ENCODE results near the gene NRCAM.
"Not testable (repeated sequence)": the region's sequence is repeated elsewhere in the genome, so short reads cannot be mapped to it uniquely, and the experiment has no call there.

The NRCAM gene

DNA sequence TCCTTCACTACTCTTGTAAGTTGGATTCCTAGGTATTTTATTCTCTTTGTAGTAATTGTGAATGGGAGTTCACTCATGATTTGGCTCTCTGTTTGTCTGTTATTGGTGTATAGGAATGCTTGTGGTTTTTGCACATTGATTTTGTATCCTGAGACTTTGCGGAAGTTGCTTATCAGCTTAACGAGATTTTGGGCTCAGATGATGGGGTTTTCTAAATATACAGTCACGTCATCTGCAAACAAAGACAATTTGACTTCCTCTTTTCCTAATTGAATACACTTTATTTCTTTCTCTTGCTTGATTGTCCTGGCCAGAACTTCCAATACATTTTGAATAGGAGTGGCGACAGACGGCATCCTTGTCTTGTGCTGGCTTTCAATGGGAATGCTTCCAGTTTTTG, 181.8 kb downstream of the NRCAM start:
- H3K23ac ChIP-seq (ENCODE audit: low read length in 2 of 2); H3K9me3 ChIP-seq (ENCODE audit: control insufficient read depth, low read length); H3K14ac ChIP-seq (ENCODE audit: low read length in 2 of 2); H2BK5ac ChIP-seq (ENCODE audit: low read depth, low read length, poor library complexity, severe bottlenecking); H3K27ac ChIP-seq (ENCODE audit: low read length, poor library complexity, severe bottlenecking); H2AFZ ChIP-seq (ENCODE audit: low read depth, low read length); H3K36me3 ChIP-seq (ENCODE audit: control insufficient read depth in 1 of 2, insufficient read depth in 2 of 2, low read depth in 1 of 2, low read length in 2 of 2); H3K18ac ChIP-seq (ENCODE audit: low read depth in 1 of 2, low read length in 2 of 2); DNase-seq; H2BK15ac ChIP-seq (ENCODE audit: low read depth, poor library complexity, severe bottlenecking); H2BK120ac ChIP-seq (ENCODE audit: low read depth, low read length); H3K4me1 ChIP-seq (ENCODE audit: control insufficient read depth, insufficient read depth, low read depth, low read length); H2AK5ac ChIP-seq (ENCODE audit: low read length, severe bottlenecking); H4K8ac ChIP-seq (ENCODE audit: low read length); H3K4me2 ChIP-seq (ENCODE audit: low read length, poor library complexity, severe bottlenecking); H3K4ac ChIP-seq (ENCODE audit: low read depth in 1 of 2, low read length in 2 of 2); H3K4me3 ChIP-seq (ENCODE audit: insufficient read depth in 1 of 2, low read depth in 1 of 2, low read length in 2 of 2); H2BK12ac ChIP-seq (ENCODE audit: low read length in 2 of 2); H3K27me3 ChIP-seq (ENCODE audit: control insufficient read depth in 1 of 2, insufficient read depth in 1 of 2, low read length in 2 of 2); H3K9ac ChIP-seq (ENCODE audit: low read length); H4K91ac ChIP-seq (ENCODE audit: low read length); H3K79me1 ChIP-seq (replicated peaks; ENCODE audit: low read length, poor library complexity, severe bottlenecking): not testable (repeated sequence)
- WGBS: 83% methylated on average over 3 of the region's 5 CpGs

DNA sequence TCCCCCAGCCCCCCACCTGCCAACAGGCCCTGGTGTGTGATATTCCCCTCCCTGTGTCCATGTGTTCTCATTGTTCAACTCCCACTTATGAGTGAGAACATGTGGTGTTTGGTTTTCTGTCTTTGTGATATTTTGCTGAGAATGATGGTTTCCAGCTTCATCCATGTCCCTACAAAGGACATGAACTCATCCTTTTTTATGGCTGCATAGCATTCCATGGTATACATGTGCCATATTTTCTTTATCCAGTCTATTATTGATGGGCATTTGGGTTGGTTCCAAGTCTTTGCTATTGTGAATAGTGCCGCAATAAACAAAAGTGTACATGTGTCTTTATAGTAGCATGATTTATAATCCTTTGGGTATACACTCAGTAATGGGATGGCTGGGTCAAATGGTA, 183.3 kb downstream of the NRCAM start:
- H3K4ac ChIP-seq (ENCODE audit: low read depth in 1 of 2, low read length in 2 of 2): not testable (repeated sequence)

DNA sequence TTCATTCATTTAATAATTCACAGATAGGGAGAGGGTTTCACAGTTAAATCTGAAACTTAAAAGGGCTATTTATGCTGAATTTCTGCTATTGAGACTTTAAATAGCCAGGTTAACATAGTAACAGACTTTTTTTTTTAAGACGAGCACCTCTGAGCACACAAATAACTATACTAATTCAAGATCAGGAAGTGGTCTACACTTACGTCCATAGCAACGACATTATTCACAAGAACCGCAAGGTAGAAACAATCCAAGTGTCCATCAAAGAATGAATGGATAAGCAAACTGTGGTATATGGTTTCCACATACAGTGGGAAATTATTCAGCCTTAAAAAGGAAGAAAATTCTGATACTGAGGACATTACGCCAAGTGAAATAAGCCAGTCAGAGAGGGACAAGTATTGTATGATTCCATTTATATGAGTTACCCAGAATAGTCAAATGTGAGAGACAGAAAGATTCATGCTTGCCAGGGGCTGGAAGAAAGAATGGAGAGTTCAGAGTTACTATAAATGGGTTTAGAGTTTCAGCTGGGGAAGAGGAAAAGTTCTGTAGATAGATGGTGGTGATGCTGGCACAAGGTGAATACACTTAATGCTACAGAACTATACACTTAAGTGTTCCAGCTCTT, 185.7 kb downstream of the NRCAM start:
- no peak overlapping the region for H2AFZ ChIP-seq (ENCODE audit: low read depth, low read length)
- no peak overlapping the region for H2BK15ac ChIP-seq (ENCODE audit: low read depth, poor library complexity, severe bottlenecking)
- 96% methylated on average over 5 of the region's 5 CpGs for WGBS
- no peak overlapping the region for H3K14ac ChIP-seq (ENCODE audit: low read length in 2 of 2)
- no peak overlapping the region for H4K91ac ChIP-seq (ENCODE audit: low read length)
- no peak overlapping the region for H3K9ac ChIP-seq (ENCODE audit: low read length)
- H3K79me1 ChIP-seq (replicated peaks; ENCODE audit: low read length, poor library complexity, severe bottlenecking): no peaks in the 10 kb centered on the region
- no peak overlapping the region for H3K27ac ChIP-seq (ENCODE audit: low read length, poor library complexity, severe bottlenecking)
- H4K8ac ChIP-seq (ENCODE audit: low read length): no peak overlapping the region
- no peak overlapping the region for H3K4me2 ChIP-seq (ENCODE audit: low read length, poor library complexity, severe bottlenecking)
- no peak for DNase-seq
- no peak overlapping the region for H3K23ac ChIP-seq (ENCODE audit: low read length in 2 of 2)
- no peak overlapping the region for H2AK5ac ChIP-seq (ENCODE audit: low read length, severe bottlenecking)
- H2BK120ac ChIP-seq (ENCODE audit: low read depth, low read length): no peak overlapping the region
- no peaks in the 10 kb centered on the region for H3K36me3 ChIP-seq (ENCODE audit: control insufficient read depth in 1 of 2, insufficient read depth in 2 of 2, low read depth in 1 of 2, low read length in 2 of 2)
- H2BK5ac ChIP-seq (ENCODE audit: low read depth, low read length, poor library complexity, severe bottlenecking): no peak overlapping the region
- H3K4me1 ChIP-seq (ENCODE audit: control insufficient read depth, insufficient read depth, low read depth, low read length): no peaks in the 10 kb centered on the region
- no peak overlapping the region for H3K4ac ChIP-seq (ENCODE audit: low read depth in 1 of 2, low read length in 2 of 2)
- H2BK12ac ChIP-seq (ENCODE audit: low read length in 2 of 2): no peak overlapping the region
- H3K9me3 ChIP-seq (ENCODE audit: control insufficient read depth, low read length): no peaks in the 10 kb centered on the region
- H3K27me3 ChIP-seq (ENCODE audit: control insufficient read depth in 1 of 2, insufficient read depth in 1 of 2, low read length in 2 of 2): no peaks in the 10 kb centered on the region
- no peak overlapping the region for H3K4me3 ChIP-seq (ENCODE audit: insufficient read depth in 1 of 2, low read depth in 1 of 2, low read length in 2 of 2)
- H3K18ac ChIP-seq (ENCODE audit: low read depth in 1 of 2, low read length in 2 of 2): no peak overlapping the region

More for the DNA sequence above, 183.3 kb downstream of the NRCAM start:
- not testable (repeated sequence) for H2AFZ ChIP-seq (ENCODE audit: low read depth, low read length); H2BK15ac ChIP-seq (ENCODE audit: low read depth, poor library complexity, severe bottlenecking); H3K27ac ChIP-seq (ENCODE audit: low read length, poor library complexity, severe bottlenecking); H3K4me3 ChIP-seq (ENCODE audit: insufficient read depth in 1 of 2, low read depth in 1 of 2, low read length in 2 of 2); H3K23ac ChIP-seq (ENCODE audit: low read length in 2 of 2); H2BK12ac ChIP-seq (ENCODE audit: low read length in 2 of 2); H3K36me3 ChIP-seq (ENCODE audit: control insufficient read depth in 1 of 2, insufficient read depth in 2 of 2, low read depth in 1 of 2, low read length in 2 of 2); H2AK5ac ChIP-seq (ENCODE audit: low read length, severe bottlenecking); H2BK5ac ChIP-seq (ENCODE audit: low read depth, low read length, poor library complexity, severe bottlenecking); H3K9me3 ChIP-seq (ENCODE audit: control insufficient read depth, low read length); H4K91ac ChIP-seq (ENCODE audit: low read length); H3K27me3 ChIP-seq (ENCODE audit: control insufficient read depth in 1 of 2, insufficient read depth in 1 of 2, low read length in 2 of 2); DNase-seq; H2BK120ac ChIP-seq (ENCODE audit: low read depth, low read length); H3K4me2 ChIP-seq (ENCODE audit: low read length, poor library complexity, severe bottlenecking); H4K8ac ChIP-seq (ENCODE audit: low read length); H3K79me1 ChIP-seq (replicated peaks; ENCODE audit: low read length, poor library complexity, severe bottlenecking); H3K18ac ChIP-seq (ENCODE audit: low read depth in 1 of 2, low read length in 2 of 2); H3K4me1 ChIP-seq (ENCODE audit: control insufficient read depth, insufficient read depth, low read depth, low read length); H3K9ac ChIP-seq (ENCODE audit: low read length); H3K14ac ChIP-seq (ENCODE audit: low read length in 2 of 2)
- no CpG with 5 or more reads among the region's 1 CpG for WGBS

DNA sequence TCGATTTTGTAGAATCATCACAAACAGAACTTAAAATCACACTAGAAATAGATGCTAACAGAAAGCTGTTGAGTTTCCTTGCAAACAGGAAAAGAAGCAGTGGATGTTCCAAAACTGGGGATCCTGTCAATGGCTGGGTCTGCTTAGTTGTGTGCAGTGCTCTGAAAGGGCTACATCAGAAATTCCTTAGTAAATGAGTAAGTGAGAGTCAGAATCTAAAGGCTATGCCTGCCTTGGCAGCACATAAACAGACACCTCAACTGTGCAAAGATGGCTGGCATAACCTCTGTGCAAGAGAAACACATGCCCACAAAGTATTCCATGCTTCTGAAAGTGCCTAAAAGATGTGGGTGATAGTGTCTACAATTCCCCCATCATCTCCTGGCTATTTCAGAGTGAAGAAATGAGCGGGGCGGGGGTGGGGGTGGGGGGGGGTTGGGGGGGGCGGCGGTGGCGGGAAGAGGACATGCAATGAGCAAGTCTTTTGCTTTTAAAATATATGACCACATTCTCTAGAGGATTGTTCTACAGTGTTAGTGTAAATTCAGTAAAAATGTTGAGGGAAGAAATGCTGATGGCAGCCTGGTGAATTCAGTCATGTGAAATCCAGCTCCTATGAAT, 187.9 kb downstream of the NRCAM start:
- Histone ChIP-seq H3K9ac (ENCODE audit: low read length) (no peak overlapping the region), H3K4me2 (ENCODE audit: low read length, poor library complexity, severe bottlenecking) (no peak overlapping the region), H3K36me3 (ENCODE audit: control insufficient read depth in 1 of 2, insufficient read depth in 2 of 2, low read depth in 1 of 2, low read length in 2 of 2) (no peaks in the 10 kb centered on the region), H3K18ac (ENCODE audit: low read depth in 1 of 2, low read length in 2 of 2) (no peak overlapping the region), H3K4me3 (ENCODE audit: insufficient read depth in 1 of 2, low read depth in 1 of 2, low read length in 2 of 2) (no peak overlapping the region), H2AK5ac (ENCODE audit: low read length, severe bottlenecking) (no peak overlapping the region), H3K79me1 (replicated peaks; ENCODE audit: low read length, poor library complexity, severe bottlenecking) (no peaks in the 10 kb centered on the region), H2BK5ac (ENCODE audit: low read depth, low read length, poor library complexity, severe bottlenecking) (no peak overlapping the region), H3K27me3 (ENCODE audit: control insufficient read depth in 1 of 2, insufficient read depth in 1 of 2, low read length in 2 of 2) (no peaks in the 10 kb centered on the region), H3K4ac (ENCODE audit: low read depth in 1 of 2, low read length in 2 of 2) (no peak overlapping the region), H2BK120ac (ENCODE audit: low read depth, low read length) (no peak overlapping the region), H2AFZ (ENCODE audit: low read depth, low read length) (no peak overlapping the region), H4K91ac (ENCODE audit: low read length) (no peak overlapping the region), H4K8ac (ENCODE audit: low read length) (no peak overlapping the region), H3K9me3 (ENCODE audit: control insufficient read depth, low read length) (no peaks in the 10 kb centered on the region), H3K23ac (ENCODE audit: low read length in 2 of 2) (no peak overlapping the region), H3K4me1 (ENCODE audit: control insufficient read depth, insufficient read depth, low read depth, low read length) (no peaks in the 10 kb centered on the region), H3K14ac (ENCODE audit: low read length in 2 of 2) (no peak overlapping the region), H2BK15ac (ENCODE audit: low read depth, poor library complexity, severe bottlenecking) (no peak overlapping the region), H3K27ac (ENCODE audit: low read length, poor library complexity, severe bottlenecking) (no peak overlapping the region), H2BK12ac (ENCODE audit: low read length in 2 of 2) (no peak overlapping the region)
- no CpG with 5 or more reads among the region's 6 CpGs for WGBS
- DNase-seq: no peak
